ENCODE data around the gene UNK.

DNA sequence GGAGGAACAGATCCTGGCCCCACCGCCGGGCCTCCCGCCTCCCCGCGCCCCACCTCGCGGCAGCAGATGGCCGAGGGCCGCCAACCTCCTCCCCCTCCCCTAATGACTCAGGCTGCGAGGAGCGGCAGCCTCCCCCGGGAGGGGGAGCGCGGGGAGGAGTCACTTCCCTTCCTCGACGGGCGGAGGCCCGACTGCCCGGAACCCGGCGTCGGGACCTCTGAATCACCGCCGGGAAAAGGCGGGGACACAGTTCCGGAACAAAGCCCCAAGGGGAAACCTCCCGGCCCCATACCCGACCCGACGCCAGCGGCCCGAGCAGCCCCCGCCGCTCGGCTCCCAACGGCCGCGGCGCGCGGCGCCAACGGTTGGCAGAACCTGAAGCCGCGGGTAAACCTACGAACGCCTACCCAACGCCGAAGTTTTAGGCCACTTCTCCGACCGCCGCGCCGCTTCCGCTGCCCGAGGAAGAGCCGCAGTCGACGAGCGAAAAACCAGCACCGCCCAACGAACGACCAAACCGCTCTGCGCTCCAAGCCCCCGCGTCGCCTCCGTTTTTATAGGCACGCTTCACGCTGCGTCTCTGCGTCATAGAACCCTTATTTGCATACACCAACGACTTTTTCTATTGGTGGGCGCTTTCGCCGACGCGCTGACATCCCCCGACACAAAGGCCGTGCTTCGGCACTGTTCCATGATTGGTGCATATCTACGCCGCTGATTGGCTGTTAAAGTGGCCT is 5.2 kb upstream of the UNK start:
- TF ChIP-seq, protein P1, sequence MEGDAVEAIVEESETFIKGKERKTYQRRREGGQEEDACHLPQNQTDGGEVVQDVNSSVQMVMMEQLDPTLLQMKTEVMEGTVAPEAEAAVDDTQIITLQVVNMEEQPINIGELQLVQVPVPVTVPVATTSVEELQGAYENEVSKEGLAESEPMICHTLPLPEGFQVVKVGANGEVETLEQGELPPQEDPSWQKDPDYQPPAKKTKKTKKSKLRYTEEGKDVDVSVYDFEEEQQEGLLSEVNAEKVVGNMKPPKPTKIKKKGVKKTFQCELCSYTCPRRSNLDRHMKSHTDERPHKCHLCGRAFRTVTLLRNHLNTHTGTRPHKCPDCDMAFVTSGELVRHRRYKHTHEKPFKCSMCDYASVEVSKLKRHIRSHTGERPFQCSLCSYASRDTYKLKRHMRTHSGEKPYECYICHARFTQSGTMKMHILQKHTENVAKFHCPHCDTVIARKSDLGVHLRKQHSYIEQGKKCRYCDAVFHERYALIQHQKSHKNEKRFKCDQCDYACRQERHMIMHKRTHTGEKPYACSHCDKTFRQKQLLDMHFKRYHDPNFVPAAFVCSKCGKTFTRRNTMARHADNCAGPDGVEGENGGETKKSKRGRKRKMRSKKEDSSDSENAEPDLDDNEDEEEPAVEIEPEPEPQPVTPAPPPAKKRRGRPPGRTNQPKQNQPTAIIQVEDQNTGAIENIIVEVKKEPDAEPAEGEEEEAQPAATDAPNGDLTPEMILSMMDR (conservative IDR thresholded peaks at IDR 0.05; ENCODE audit: low read length) = peak; percentile 71
- no peak for TF ChIP-seq EZH2phosphoT487 (IDR thresholded peaks at IDR 0.05; ENCODE audit: borderline replicate concordance, low read depth, low read length)

Measured in OCI-LY7 (cell line).